Immature natural killer cell (primary cell): ENCODE results near the gene ADGRL1. TPM values are rescaled to one million over a fixed set of nuclear protein-coding genes. Genes with fewer than 3 reads are reported as not detected.
"Not testable (repeated sequence)": the region's sequence is repeated elsewhere in the genome, so short reads cannot be mapped to it uniquely, and the experiment has no call there.

Experiments used
- DNase-seq, 3 donors: peaks; one replicate each; pipeline ENCODE4 v3.0.0; 2022; ENCODE audit warnings: mixed read lengths in 1 of 3
- H3K27ac Mint-ChIP-seq, 6 donors: one replicate each; pipeline ENCODE4 v1.8.0; 2020; ENCODE audit warnings: mixed read lengths in 6 of 6, mild to moderate bottlenecking in 5 of 6, inconsistent platforms in 4 of 6, moderate library complexity in 3 of 6
- H3K27me3 Mint-ChIP-seq, 3 donors: one replicate each; pipeline ENCODE4 v1.8.0; 2020 to 2021; ENCODE audit warnings: low read depth in 3 of 3, mild to moderate bottlenecking in 3 of 3, mixed read lengths in 3 of 3, moderate library complexity in 3 of 3, inconsistent platforms in 1 of 3
- H3K36me3 Mint-ChIP-seq, 3 donors: one replicate each; pipeline ENCODE4 v1.8.0; 2020; ENCODE audit warnings: mixed read lengths in 3 of 3, inconsistent platforms in 2 of 3, mild to moderate bottlenecking in 2 of 3
- H3K4me1 Mint-ChIP-seq, 2 donors: one replicate each; pipeline ENCODE4 v1.8.0; 2020; ENCODE audit warnings: inconsistent platforms in 2 of 2, mild to moderate bottlenecking in 2 of 2, mixed read lengths in 2 of 2, moderate library complexity in 1 of 2
- H3K4me3 Mint-ChIP-seq, 5 donors: one replicate each; pipeline ENCODE4 v1.8.0; 2020; ENCODE audit warnings: mild to moderate bottlenecking in 5 of 5, mixed read lengths in 5 of 5, inconsistent platforms in 3 of 5, moderate library complexity in 3 of 5
- H3K9me3 Mint-ChIP-seq, 6 donors: one replicate each; pipeline ENCODE4 v1.8.0; 2020; ENCODE audit warnings: mild to moderate bottlenecking in 6 of 6, mixed read lengths in 6 of 6, inconsistent platforms in 4 of 6, moderate library complexity in 3 of 6
- polyA plus RNA-seq, 3 donors: library from polyadenylated mRNA; unstranded; fragments of 300-500 nt; fragmentation: Illumina TruSeq; gene quantifications; one replicate each; pipeline ENCODE4 v1.2.3, GENCODE V29; 2021

Gene ADGRL1
- polyA plus RNA-seq, 3 donors from 2014 or later, result 0.52 to 2.1 (median 0.53) TPM

- not testable (repeated sequence) for DNase-seq, H3K9me3 Mint-ChIP-seq, H3K27ac Mint-ChIP-seq, H3K36me3 Mint-ChIP-seq, H3K4me3 Mint-ChIP-seq, H3K27me3 Mint-ChIP-seq
- H3K4me1 Mint-ChIP-seq, result peaks cover 21 to 22% of the 10 kb centered on the region in 2 donors
These were observed 37.7 kb upstream of the ADGRL1 start for GRCh38 chr19:14243718-14244117.

- Mint-ChIP-seq H3K4me1 (peaks cover 35 to 37% of the 10 kb centered on the region in 2 donors), H3K4me3 (peak overlapping the region; percentile 33 to 74 (median 64))
These were observed 31.3 kb upstream of the ADGRL1 start for GRCh38 chr19:14237014-14237941.

GRCh38 chr19:14232945-14233344, 27.0 kb upstream of the ADGRL1 start:
- H3K27me3 Mint-ChIP-seq, H3K27ac Mint-ChIP-seq, DNase-seq, H3K9me3 Mint-ChIP-seq, H3K4me3 Mint-ChIP-seq, H3K36me3 Mint-ChIP-seq: not testable (repeated sequence)
- H3K4me1 Mint-ChIP-seq, result peaks cover 33 to 35% of the 10 kb centered on the region in 2 donors

More at GRCh38 chr19:14237014-14237941, 31.3 kb upstream of the ADGRL1 start:
- peak; percentile 30 to 49 (median 38) for DNase-seq
- H3K36me3 Mint-ChIP-seq, result peaks cover 0 to 4% (median 0%) of the 10 kb centered on the region in 3 donors
- peaks cover 0 to 2% (median 0%) of the 10 kb centered on the region in 3 donors for H3K27me3 Mint-ChIP-seq
- H3K9me3 Mint-ChIP-seq, result peaks cover 0 to 2% (median 0%) of the 10 kb centered on the region in 6 donors
- H3K27ac Mint-ChIP-seq, result peak overlapping the region in 5 of 6 donors; percentile 21 to 81 (median 51)

DNA sequence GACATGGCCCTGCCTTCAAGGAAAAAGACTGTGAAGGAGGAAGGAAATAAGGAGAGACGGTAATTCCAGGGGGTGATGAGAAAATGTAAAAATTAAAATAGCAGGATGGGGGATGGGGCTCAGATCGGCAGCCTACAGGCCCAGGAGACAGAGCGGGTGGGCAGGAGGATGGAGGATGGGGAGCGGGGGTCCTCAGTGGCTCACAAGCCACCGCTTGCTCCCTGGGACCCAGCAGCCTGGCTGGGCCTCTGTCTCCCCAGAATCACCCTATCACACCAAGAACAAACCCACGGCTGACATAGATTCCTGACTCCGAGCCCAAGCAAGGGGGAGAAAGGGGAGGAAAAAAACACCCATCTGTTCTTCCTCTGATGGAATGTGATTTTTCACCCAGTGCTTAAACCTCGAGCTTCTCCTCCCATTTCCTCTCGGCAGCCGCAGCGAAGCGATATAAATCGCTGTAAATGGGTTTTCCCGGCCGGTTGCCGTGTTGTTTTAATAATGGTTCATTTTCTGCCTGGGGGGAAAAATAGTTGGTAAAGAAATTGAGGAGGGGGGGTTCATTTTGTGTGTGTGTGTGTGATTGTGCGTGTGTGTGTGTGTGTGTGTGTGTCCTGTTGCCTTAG, 22.6 kb upstream of the ADGRL1 start:
- Mint-ChIP-seq H3K4me3 (peak overlapping the region; percentile 22 to 67 (median 65)), H3K27ac (peak overlapping the region in 3 of 6 donors; percentile 42 to 63 (median 45)), H3K4me1 (peaks cover 14 to 15% of the 10 kb centered on the region in 2 donors)
- not testable (repeated sequence) for H3K36me3 Mint-ChIP-seq, H3K27me3 Mint-ChIP-seq, H3K9me3 Mint-ChIP-seq, DNase-seq

- not testable (repeated sequence) for H3K27ac Mint-ChIP-seq, H3K27me3 Mint-ChIP-seq, H3K4me3 Mint-ChIP-seq, H3K9me3 Mint-ChIP-seq, DNase-seq, H3K36me3 Mint-ChIP-seq
- H3K4me1 Mint-ChIP-seq, result peaks cover 18 to 19% of the 10 kb centered on the region in 2 donors
These were observed 20.5 kb upstream of the ADGRL1 start for GRCh38 chr19:14226498-14226897.

DNA sequence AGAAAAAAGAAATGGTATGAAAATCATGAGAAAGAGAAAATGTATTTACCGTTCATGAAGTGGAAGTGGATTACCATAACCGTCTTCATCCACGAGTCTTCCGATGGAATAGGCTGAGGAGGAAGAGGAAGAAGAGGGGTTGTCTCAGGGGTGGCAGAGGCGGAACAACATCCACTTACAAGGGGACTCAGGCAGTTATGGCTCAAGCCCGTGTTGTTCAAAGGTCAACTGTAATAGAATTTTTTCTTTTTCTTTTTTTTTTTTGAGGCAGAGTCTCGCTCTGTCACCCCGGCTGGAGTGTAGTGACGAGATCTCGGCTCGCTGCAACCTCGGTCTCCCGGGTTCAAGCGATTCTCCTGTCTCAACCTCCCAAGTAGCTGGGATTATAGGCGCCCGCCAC, 16.9 kb upstream of the ADGRL1 start:
- H3K4me1 Mint-ChIP-seq, result peaks cover 26 to 27% of the 10 kb centered on the region in 2 donors

DNA sequence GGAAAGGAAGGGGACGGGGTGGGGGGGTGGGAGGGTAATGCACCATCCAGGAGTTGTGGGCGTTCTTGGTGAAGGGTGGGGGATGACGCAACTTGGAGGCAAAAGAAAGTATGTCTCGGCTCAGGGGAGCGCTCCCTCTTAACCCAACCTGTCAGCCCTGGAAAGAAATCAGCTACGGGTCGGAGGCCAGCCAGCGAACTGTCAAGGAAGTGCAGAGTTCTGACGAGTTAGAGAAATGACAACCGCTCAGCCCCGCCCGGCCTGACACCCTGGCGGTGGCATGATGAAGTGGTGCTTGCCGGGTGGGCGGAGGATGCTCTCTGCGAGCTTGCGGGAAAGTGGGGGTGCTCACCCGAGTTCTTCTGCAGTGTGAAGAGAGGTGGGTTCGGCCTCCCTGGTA, 15.4 kb upstream of the ADGRL1 start:
- H3K27me3 Mint-ChIP-seq, H3K36me3 Mint-ChIP-seq, H3K9me3 Mint-ChIP-seq: not testable (repeated sequence)
- peaks cover 31 to 32% of the 10 kb centered on the region in 2 donors for H3K4me1 Mint-ChIP-seq
- DNase-seq, result peak; percentile 71 to 80 (median 78)
- H3K27ac Mint-ChIP-seq, result peak overlapping the region; percentile 63 to 94 (median 74)
- peak overlapping the region; percentile 81 to 86 (median 84) for H3K4me3 Mint-ChIP-seq

More for the DNA sequence above, 16.9 kb upstream of the ADGRL1 start:
- Mint-ChIP-seq H3K36me3 (no peaks in the 10 kb centered on the region), H3K27me3 (peaks cover 0 to 5% (median 5%) of the 10 kb centered on the region in 3 donors), H3K27ac (peak overlapping the region in 1 of 6 donors; percentile 57), H3K4me3 (no peak overlapping the region), H3K9me3 (no peaks in the 10 kb centered on the region)
- no peak for DNase-seq

GRCh38 chr19:14218620-14219330, 12.8 kb upstream of the ADGRL1 start:
- Mint-ChIP-seq H3K27ac (peak overlapping the region in 4 of 6 donors; percentile 6 to 72 (median 50)), H3K9me3 (no peaks in the 10 kb centered on the region), H3K4me1 (peaks cover 31 to 34% of the 10 kb centered on the region in 2 donors), H3K36me3 (no peaks in the 10 kb centered on the region), H3K27me3 (peaks cover 3 to 8% (median 7%) of the 10 kb centered on the region in 3 donors), H3K4me3 (no peak overlapping the region)
- no peak for DNase-seq

- not testable (repeated sequence) for H3K4me3 Mint-ChIP-seq, DNase-seq, H3K9me3 Mint-ChIP-seq, H3K36me3 Mint-ChIP-seq, H3K27me3 Mint-ChIP-seq
- H3K4me1 Mint-ChIP-seq, result peaks cover 31 to 33% of the 10 kb centered on the region in 2 donors
- H3K27ac Mint-ChIP-seq, result peak overlapping the region in 3 of 6 donors; percentile 57 to 84 (median 70)
These were observed 11.9 kb upstream of the ADGRL1 start for GRCh38 chr19:14217886-14218285.

- no peaks in the 10 kb centered on the region for H3K36me3 Mint-ChIP-seq
These were observed 8.6 kb upstream of the ADGRL1 start for GRCh38 chr19:14214580-14214979.

DNA sequence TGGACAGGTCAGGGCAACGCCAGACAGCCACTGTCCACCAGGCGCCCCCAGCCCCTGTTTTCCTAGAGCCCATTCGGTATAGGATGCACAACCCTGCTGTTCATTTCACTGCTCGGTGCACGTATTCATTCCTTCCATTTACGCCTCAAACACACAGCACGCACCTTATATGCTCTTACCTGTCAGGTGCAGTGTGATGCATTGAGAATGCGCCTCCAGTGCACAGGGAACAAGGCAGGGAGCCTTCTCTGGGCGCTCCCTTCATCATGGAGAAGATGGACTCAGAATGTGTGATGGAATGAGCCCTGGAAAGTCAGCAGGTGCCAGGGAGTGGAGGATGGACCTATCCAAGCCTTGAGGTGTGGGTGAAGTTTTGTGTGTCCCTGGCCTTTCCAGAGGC, 4.2 kb upstream of the ADGRL1 start:
- not testable (repeated sequence) for DNase-seq, H3K36me3 Mint-ChIP-seq, H3K4me3 Mint-ChIP-seq, H3K27ac Mint-ChIP-seq, H3K9me3 Mint-ChIP-seq
- H3K27me3 Mint-ChIP-seq, result peaks cover 7 to 13% (median 9%) of the 10 kb centered on the region in 3 donors
- H3K4me1 Mint-ChIP-seq, result peaks cover 17% of the 10 kb centered on the region in 2 donors

More at GRCh38 chr19:14214580-14214979, 8.6 kb upstream of the ADGRL1 start:
- no peak for DNase-seq
- Mint-ChIP-seq H3K9me3 (no peaks in the 10 kb centered on the region), H3K4me3 (no peak overlapping the region), H3K4me1 (peaks cover 17 to 24% of the 10 kb centered on the region in 2 donors), H3K27me3 (peaks cover 4 to 8% (median 6%) of the 10 kb centered on the region in 3 donors), H3K27ac (no peak overlapping the region)

DNA sequence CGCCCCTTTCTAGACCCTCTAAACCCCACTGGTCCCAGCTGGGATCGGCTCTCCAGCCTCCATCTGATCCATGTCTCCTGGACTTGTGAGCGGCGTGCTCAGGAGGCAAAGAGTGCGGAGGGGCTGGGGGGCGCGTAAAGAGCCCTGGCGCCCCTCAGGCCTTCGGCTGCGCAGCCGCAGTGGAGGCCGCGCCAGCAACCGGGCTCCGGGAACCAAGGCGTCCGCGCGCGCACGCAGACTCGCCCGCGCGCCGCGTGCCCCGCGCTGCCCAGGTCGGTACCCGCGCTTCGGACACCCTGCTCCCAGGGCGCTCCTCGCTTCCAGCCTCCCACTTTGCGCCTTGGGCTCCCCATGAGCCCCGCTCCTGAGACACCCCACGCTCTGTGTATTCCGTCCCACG, 3.4 kb upstream of the ADGRL1 start:
- H3K27ac Mint-ChIP-seq, result peak overlapping the region in 1 of 6 donors; percentile 63
- H3K4me3 Mint-ChIP-seq, result peak overlapping the region in 1 of 5 donors; percentile 51
- H3K9me3 Mint-ChIP-seq, H3K36me3 Mint-ChIP-seq, DNase-seq: not testable (repeated sequence)
- peaks cover 7 to 16% (median 14%) of the 10 kb centered on the region in 3 donors for H3K27me3 Mint-ChIP-seq
- H3K4me1 Mint-ChIP-seq, result peaks cover 23% of the 10 kb centered on the region in 2 donors

DNA sequence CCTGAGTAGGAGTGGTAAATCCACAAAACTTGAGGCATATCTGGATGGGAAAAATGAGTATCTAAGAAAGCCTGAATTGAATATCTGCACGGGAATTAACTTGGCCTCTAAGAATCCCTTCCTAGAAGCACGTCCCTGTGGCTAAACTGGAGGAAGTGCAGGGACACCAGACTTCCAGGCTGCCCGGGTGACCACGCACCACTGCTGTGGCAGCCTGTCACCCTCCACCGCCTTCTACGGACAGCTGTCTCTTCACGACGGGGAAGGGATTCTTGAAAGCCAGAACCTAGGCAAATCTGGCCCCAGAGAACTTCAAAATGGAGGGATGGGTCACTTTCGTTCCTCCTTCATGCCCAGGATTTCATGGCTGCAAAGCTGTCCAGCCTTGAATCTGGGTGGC, 2.5 kb upstream of the ADGRL1 start:
- H3K27me3 Mint-ChIP-seq, result peaks cover 7 to 14% (median 13%) of the 10 kb centered on the region in 3 donors
- not testable (repeated sequence) for H3K9me3 Mint-ChIP-seq, DNase-seq, H3K36me3 Mint-ChIP-seq
- peak overlapping the region in 3 of 5 donors; percentile 41 to 91 (median 91) for H3K4me3 Mint-ChIP-seq
- peaks cover 31% of the 10 kb centered on the region in 2 donors for H3K4me1 Mint-ChIP-seq
- peak overlapping the region in 1 of 6 donors; percentile 10 for H3K27ac Mint-ChIP-seq
